Activated CD4-positive, alpha-beta T cell treated with anti-CD3 and anti-CD28 coated beads for 24 hours (primary cell): ENCODE data around the gene LTB4R.

Source experiments
- DNase-seq, 2 donors: peaks; one replicate each; pipeline ENCODE4 v3.0.0-alpha.2; 2020; ENCODE audit warnings: low read depth in 2 of 2

The LTB4R gene

DNA sequence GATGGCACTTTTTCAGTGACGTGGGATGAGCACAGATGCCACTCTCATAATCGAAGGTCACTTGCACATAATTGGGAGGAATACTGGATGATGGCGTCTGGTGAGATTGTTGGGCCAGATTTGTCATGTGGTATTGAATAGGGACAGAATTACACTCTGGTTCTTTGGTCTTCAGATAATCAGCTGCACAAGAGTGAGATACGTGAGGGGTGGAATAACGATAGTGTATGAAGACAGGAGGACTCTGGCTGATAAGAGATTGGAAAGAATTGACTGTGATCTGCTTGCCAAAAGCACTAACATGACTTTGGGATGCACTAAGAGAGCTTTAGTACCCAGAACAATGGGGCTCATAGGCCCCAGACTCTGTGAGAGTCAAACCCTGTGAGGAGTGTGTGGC lies 32.9 kb upstream of the LTB4R start:
- no peak for DNase-seq

DNA sequence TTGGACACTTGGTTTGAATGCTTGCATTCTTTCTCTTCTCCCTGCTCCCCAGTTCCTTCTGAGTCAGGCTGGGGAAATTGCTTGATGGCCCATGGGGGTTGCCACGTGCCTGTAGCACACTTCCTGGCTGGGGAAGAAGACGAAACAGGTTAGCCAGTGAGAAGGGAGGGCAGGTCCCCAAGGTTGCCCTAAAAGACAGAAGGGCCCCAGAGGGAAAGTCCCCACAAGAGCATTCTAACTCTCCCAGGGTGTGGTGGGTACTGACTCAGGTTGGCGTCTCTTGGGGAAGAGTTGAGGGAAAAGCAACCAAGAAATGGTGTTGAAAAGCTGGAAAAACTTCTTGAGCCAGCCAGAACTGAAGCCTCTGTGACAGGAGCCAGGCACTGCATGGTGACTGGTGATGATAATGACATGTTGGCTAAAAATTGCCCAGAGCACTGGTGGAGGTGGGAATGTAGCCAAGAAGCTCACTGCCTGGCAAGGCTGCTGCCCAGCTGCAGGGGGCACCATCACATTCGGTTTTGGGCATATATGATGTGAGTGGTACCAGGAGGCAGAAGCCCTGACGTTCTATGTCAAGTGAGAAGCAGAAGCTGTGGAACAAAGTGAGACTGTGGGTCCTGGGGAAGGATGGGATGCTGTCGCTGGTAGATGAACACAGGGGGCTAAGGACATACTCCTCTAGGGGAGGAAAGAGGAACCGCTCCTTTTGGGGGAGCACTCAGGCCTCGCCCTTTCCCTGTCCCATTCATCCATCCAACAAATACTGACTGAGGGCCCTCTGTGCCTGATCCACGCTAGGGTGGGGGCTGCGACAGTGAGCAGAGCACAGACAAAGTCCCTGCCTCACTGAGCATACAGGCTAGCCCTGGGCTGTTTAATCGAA lies 31.8 kb upstream of the LTB4R start:
- peak in 1 of 2 donors; percentile 46 for DNase-seq

DNA sequence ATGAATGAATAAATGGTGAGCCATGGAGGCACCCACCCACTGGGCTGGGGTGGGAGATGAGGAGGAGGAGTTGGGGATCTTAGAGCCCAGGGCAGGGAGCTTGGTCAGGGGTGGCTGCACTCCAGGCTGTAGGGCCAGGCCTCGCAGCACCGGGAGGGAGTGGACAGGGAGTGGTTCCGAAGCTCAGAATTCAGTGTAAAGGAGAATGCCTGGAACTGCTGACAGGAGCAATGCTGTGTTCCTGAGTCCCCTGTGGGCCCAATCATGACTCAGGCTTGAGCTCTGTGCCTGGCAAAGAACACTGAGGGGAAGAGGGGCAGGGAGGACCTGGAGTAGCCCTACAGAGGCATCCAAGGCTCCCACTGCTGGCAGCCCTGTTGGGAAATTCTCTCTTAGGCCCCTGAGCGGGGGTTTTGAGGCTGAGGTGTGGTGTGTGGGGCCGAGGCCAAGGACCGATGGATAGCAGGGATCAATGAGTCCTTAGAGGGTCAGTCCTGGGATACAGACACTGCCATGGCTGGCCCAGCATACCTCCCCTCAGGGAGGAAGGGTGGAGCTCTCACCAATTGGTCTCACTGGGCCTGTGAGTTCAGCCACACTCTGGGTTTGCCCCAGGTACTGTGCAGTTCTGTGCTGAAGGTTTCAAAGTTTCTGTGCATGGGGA lies 30.4 kb upstream of the LTB4R start:
- DNase-seq: no peak

DNA sequence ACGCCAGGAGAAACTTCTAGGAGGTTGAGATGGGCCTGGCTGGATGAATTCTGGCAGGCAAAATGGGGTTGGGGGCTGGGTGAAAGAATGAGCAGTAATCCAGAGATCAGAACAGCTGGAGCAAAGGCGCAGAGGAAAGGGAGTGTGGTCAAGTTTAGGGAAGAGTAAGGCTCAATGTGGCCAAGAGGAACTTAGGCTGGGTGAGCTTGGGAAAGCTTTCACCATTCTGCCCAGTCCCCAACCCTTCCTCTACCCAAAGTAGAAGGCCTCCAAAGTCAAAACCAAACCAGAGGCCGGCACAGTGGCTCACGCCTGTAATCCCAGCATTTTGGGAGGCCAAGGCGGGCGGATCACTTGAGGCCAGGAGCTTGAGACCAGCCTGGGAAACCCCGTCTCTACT lies 29.7 kb upstream of the LTB4R start:
- DNase-seq: no peak

DNA sequence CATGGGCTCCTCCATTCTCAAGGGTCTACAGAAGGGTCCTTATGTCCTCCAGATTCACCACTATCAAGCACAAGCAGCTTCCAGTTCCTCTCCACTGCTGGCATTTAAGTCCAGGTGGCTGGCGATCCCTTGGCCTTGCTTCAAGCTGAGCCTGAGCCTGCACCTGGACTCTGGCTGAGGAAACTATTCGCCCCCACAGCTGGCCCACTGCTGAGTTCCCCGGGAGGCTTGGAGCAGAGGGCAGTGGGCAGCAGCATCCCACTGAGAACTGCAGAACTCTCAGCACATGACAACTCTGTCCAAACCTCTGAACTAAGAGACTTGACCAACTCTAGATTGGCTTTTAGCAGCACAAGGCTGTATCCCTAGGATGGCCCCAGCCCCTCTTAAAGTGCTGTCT lies 28.6 kb upstream of the LTB4R start:
- no peak for DNase-seq

DNA sequence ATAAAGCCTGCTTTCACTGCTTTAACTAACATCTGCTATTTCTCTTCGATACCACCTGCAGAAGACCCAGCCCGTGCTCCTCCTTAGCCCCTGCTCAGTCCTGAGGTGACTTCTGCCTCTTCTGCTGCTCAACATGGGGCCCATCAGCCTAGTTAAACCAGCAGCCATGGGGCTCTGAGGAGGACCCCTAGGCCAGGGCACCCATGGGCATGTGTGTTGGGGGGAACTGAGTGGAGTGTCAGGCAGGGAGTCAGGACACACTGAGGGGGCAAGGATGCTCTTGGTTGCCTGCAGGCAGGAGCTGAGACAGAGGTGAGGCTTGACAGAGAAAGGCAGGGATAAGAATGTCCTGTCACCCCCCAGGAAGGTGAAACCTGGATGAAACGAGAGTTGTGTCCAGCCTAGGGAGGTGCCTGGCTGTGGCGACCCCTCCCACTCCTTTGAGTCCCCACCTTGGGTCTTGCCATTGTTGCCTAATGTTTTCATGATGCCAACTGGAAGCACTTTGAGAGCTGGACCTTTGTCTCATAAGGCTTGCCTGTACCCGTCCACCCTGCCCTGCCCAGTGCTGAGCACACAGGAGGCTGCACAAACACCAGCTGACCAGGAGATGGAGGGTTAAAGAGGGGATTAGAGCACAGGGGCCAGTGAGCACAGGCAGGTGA lies 27.4 kb upstream of the LTB4R start:
- DNase-seq: no peak

DNA sequence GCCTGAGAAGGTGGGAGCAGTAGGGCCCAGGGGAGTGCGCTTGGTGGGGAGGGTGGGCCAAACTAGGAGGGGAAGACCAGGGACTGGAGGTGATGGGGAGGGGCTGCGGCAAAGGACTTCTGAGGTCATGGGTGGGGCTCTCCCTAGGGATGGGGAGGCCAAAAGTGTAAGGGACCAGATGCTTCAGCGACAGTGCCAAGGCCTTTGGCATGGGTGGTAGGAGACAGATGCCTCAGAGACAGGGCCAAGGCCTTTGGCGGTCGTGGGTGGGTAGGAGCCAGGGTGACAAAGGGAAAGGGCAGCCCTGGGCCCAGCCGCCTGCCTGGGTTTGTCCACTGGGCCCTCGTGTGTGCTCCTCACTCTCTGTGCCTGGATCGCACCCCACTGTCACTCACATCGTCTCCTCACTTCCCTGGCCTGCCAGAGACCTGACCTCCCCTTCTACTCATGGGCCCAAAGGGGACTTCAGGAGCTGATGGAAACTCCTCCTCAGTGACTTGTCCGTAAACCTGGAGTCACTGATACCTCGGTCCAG lies 26.7 kb upstream of the LTB4R start:
- DNase-seq: no peak

DNA sequence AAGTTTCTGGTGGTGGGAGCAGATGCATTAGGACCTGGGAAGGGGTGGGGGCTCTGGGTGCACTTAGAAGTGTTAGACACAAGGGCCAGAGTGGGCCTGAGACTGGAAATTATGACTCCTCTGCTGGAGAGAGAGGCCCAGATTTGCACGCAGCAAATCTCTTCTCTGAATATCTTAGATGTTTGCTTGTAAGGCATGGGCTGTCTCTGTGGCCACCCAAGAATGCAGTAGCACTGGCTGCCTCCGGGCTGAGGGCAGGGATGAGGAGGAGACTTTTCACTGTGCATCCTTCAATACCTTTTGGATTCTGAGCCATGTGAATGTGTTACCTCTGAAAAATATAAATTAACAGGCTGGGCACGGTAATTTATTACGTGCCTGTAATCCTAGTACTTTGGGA lies 26.0 kb upstream of the LTB4R start:
- no peak for DNase-seq

DNA sequence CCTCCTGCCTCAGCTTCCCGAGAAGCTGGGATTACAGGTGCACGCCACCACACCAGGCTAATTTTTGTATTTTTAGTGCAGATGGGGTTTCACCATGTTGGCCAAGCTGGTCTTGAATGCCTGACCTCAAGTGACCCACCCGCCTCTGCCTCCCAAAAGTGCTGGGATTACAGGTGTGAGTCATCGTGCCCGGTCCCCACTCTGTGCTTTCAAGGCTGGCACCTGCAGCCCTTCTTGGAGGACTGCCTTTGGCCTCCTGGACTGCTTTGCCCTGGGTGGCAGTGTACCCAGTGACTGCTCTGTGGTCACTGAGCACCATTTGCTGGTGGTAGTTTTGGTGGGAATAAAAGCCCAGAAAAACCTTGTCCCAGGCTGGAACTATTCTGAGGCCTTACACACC lies 24.3 kb upstream of the LTB4R start:
- DNase-seq: no peak

DNA sequence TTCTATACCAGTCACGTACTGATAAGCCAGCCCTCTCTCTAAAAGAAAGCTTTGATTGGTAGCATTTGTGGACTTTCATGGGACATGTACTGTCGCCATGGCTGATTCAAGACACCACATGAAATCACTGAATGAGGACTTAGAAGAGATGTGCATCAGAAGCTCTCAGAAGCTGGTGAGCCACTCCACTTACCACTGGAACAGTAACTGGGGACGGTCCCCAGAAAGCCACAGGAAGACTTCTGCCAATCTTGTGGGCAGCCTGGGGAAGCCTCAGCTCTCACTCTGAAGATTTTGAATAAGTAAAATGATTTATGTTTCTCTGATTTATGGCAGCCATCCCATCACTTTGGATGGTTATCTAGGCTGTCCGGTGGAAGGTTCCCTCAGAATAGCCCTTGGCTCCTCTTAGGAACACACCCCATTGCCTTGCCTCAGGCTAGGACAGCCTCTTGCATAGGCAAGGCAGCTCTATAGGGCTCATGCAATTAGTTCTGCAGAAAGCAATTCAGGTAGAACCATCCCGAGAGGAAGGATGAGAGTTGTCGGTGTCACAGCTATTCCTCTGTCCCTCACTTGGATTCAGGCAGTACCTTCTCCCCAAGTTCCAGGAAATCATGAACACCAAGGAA lies 21.5 kb upstream of the LTB4R start:
- DNase-seq: peak; percentile 33 to 50

DNA sequence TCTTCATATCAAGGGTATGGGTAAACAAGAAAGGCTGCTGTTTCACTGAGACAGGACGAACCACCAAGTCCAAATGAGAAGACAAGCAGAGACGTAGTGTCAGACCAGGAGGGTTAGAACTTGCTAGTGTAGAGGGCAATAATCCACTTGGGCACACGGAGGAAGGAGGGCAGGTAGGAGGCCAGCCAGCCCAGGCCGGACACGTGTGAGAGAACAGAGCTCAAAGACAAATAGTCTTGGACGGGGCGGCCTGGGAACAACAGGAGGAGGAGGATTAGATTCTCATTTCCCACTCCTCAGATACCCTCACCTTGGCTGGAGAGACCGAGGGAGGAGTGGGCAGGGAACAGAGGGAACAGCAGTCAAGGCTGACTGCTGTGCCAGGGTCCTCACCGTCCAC lies 20.6 kb upstream of the LTB4R start:
- DNase-seq: no peak

DNA sequence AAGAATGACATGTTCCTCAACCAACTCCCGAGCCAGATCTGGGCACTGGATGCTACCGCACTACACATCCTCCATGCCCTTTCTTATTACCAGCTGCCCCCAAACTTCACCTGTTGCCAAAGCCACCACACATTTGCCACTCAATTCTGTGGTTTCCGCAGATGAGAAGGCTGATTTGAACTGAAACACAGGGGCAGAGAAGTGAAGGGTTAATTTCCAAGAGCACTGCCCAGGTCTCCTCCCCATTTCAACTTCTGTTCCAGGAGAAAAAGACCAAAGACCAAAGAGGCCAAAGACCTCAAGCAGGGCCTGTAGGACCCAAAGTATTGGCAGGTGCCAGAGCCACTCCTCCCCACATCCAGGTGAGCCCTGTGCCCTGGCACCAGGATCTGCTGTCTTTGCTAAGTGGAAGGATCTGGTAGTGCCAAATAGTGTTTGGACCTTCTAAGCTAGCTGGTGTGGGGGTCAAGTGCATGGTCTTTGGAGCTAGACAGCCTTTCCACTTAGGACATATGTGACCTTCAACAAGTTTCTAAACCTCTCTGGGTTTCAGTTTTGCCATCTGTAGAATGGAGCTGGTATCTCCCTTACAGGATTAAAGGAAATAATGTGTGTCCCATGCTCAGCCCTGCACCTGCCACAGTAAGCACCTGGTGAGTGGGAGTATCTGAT lies 19.7 kb upstream of the LTB4R start:
- no peak for DNase-seq

DNA sequence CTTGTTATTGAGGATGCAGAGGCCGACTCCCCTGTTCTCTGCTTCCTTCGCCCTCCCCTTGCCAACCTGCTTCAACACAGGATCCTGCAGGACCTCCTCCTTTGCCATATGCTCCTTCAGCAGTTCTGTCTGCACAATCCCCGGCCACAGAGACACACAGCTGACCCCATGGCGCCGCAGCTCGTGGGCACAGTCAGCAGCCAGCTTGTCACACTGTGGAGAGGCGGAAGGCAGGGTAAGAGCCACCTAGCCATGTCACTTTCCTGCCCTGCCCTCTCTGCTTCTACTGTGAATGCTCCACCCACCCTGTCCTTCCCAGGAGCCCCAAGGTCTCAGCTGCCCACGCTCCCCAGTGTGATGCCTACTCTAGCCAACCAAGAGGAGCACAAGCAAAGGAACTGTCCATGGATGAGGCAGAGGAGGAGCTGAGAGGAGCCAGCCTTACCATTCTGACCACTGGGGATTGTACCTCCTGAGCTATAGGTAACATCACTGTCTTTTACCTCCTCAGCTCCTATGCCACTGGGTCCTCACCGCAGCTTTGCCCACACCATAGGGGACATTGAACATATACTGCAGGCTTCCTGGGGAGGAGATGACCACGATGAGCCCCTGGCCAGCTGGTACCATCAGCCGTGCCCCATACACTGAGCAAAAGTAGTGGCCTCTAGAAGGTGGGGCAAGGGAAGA lies 19.0 kb upstream of the LTB4R start:
- no peak for DNase-seq

DNA sequence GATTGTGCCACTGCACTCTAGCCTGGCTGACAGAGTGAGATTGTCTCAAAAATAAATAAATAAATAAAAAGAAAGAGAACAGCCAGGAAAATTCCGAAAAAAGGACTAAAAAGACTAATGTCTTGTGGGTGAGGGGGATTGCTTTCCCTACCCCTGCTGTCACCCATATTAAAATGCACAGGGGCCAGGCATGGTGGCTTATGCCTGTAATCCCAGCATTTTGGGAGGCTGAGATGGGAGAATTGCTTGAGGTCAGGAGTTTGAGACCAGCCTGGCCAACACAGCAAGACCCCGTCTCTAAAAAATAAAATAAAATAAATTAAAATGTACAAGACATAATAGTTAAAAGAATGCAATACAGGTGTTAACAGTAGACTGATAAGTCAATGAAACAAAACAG lies 17.8 kb upstream of the LTB4R start:
- DNase-seq: no peak

DNA sequence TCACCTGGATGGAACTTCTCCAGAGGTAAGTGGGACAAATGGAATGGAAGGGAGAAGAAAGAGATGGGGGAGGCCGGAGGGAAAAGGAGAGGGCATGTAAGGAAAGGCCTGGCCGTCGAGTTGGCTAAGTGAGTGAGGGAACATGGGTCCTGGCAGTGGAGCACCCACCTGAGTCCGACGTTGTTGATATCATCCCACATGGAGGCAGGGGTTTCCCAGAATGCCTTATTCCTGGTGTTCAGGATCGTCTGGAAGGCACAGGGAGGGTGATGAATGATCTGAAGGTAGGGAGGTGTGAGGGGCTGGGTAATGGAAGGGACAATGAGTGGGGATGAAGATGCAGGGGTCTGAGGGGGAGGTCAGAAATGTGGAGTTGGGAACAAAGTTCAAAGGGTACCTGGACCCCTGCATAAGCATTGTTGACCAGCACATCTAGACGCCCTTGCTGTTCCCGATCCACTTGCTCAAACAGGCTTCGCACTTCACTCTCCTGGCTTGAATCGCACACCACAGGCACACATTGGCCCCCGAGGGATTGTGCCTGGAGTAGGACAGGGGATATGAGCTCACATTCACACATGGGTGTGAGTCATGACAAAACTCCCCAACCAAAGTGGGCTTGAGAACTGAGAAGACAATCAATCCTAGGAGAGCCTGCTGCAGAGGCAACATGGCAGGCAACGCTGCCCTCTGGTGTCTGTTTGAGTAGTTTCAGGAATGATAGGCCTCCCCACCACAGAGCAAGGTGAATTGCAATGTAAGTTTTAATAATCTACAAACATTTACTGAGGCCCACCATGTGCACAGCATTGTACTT lies 14.8 kb upstream of the LTB4R start:
- DNase-seq: peak; percentile 53 to 59

DNA sequence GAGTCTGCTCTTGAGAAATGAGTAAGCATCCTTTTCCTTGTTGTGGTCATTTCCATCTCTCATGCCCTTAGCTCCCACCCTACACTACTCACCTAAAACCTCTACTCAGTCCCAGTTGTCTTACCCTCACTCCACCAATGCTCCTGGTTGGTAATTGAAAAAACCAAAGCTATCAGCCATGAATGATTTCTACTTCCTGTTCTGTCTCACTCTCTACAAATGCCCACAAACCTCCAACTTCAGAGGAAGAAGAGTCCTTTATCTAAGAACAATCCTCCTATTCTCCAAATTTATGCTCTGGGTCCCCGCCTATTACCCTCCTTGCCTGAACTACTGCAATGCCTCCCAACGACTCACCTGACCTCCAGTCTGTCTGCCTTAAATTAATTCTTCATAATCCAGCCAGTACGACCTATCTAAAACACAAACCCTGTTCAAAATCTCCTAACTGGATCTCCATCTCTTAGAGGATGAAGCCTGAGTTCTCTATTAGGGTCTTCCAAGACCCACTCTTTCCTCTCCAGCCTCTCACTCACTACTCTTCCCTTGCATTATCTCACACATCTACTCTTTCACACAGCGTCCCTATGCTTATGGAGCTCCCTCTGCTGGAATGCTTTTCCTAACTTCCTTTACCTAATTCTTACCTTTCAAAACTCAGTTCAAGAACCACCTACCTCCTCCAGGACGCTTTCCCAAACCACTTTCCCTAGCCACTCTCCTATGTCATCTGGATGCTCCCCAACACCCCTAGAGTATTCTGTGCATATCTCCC lies 13.9 kb upstream of the LTB4R start:
- no peak for DNase-seq

DNA sequence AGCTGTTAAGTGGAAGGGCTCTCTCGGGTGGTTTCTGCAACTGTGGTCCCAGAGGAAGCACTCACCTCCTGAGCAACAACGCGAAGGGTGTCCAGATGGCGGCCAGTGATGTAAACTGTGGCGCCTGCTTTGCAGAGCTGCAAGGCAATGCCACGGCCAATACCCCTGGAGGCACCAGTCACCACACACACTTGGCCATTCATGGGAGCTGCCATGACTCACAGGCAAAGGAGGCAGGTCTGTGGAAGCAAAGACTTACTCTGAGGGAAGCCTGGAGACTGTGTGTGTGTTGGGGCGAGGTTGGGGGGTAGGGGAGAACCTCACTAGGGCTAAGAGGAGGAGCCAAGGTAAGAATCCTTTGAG lies 12.4 kb upstream of the LTB4R start:
- DNase-seq: no peak

DNA sequence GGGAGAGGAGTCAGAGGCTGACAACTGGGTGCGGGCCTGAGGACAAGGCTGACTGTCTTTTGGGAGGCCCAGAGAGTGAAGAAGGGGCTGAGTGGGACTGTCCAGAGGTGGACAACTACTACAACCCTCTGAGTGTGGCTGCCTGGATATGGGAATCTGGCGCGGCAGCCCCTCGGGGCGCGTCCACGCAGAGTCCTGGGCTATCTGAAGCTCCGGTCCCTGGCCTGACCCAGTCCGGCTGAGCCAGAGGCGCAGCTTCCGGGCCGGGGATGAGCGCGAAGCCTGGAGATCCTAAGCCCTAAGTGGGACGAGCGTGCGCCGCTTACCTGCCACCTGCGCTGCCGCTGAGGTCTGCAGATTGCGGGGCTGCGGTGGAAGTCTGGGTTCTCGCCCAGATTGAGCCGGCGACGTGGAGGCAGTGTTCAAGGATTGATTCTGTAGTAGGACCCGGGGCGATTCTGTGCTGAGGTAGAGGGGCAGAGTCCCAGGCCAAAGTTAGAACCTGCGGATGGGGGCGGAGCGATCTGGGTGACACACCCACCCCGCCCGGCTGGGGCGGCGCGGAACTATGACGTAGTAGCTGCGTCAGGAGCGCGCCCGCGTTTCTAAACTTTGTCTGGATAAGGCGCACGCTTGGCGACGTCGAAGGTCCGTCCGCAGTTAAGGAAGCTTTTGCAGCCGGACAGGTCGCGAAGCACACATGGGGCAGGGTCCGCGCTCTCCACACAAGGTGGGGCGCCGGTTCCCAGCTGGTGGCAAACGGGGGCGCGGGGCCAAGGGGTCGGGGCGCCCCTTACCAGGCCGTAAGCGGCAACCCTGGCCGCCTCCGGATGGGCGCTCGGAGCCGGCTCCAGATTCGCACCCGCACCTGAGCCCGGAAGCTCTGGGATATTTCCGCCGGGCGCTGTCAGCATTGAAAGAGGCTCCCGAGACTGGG lies 11.8 kb upstream of the LTB4R start, which contains the start of the genes DHRS1 and NOP9:
Gene DHRS1, minus strand, starts transcription at position 526 of the 937 bp plus-strand sequence. CDS start 674 bp downstream, outside the sequence.
Gene NOP9, plus strand, starts transcription at position 596 of the 937 bp plus-strand sequence. Its CDS starts 105 bp downstream, at position 701.
- peak; percentile 90 to 91 for DNase-seq
